ENCODE data around the gene MYO15B. TPM values are rescaled to one million over a fixed set of nuclear protein-coding genes. Genes with fewer than 3 reads are reported as not detected.

Gene MYO15B
- total RNA-seq: 0.73 and 0.78 TPM in 2 replicates

GRCh38 chr17:75587675-75588595 is at the start of gene MYO15B:
TSS of gene MYO15B (plus strand) at chr17:75587800. CDS start at chr17:75588058, 258 bp downstream.

GRCh38 chr17:75632863-75633485 is 45.4 kb downstream of the MYO15B start, which contains the start of gene SMIM5:
TSS of gene SMIM5 (plus strand) at chr17:75633434. CDS start at chr17:75640202, 6,768 bp downstream.

GRCh38 chr17:75666959-75667790 is 79.6 kb downstream of the MYO15B start, which contains the start of the genes RECQL5 and SAP30BP:
TSS of gene RECQL5 (minus strand) at chr17:75667154. CDS start at chr17:75666557, 597 bp downstream.
TSS of gene SAP30BP (plus strand) at chr17:75667338. CDS start at chr17:75667373, 35 bp downstream.

Other genes starting within 250 kb of the MYO15B start
- gene GRB2, start 182.1 kb upstream of the MYO15B start, total RNA-seq: 57.7 and 75.1 TPM in 2 replicates
- gene TMEM94, start 131.2 kb upstream of the MYO15B start, total RNA-seq: 30.1 and 31.6 TPM in 2 replicates
- gene CASKIN2, start 72.3 kb upstream of the MYO15B start, total RNA-seq: 5.5 and 7.2 TPM in 2 replicates
- 8.8 and 12.1 TPM in 2 replicates for gene TSEN54, start 71.3 kb upstream of the MYO15B start, total RNA-seq
- gene LLGL2, start 62.1 kb upstream of the MYO15B start, total RNA-seq: 0.20 TPM in 1 of 2 replicates, not detected in the other
- gene SMIM5, start 45.6 kb downstream of the MYO15B start, total RNA-seq: not detected in 2 replicates
- gene RECQL5, start 79.4 kb downstream of the MYO15B start, total RNA-seq: 20.6 and 23.1 TPM in 2 replicates
- gene SAP30BP, start 79.5 kb downstream of the MYO15B start, total RNA-seq: 51.0 and 51.4 TPM in 2 replicates
- gene ITGB4, start 133.7 kb downstream of the MYO15B start, total RNA-seq: 0.20 TPM in 1 of 2 replicates, not detected in the other
- 48.3 and 71.7 TPM in 2 replicates for gene GALK1, start 177.4 kb downstream of the MYO15B start, total RNA-seq
- 15.8 and 16.0 TPM in 2 replicates for gene UNK, start 197.0 kb downstream of the MYO15B start, total RNA-seq

Measured in subcutaneous preadipocyte (primary cell).